ENCODE measurements around the gene SCN2B. TPM values are rescaled to one million over a fixed set of nuclear protein-coding genes. Genes with fewer than 3 reads are reported as not detected.
A peak's percentile ranks its signal among the peaks of the same experiment; 100 is the strongest.

Gene SCN2B
- total RNA-seq, 2 experiments from 2014 or later, result 0.06 to 0.10 TPM

DNA sequence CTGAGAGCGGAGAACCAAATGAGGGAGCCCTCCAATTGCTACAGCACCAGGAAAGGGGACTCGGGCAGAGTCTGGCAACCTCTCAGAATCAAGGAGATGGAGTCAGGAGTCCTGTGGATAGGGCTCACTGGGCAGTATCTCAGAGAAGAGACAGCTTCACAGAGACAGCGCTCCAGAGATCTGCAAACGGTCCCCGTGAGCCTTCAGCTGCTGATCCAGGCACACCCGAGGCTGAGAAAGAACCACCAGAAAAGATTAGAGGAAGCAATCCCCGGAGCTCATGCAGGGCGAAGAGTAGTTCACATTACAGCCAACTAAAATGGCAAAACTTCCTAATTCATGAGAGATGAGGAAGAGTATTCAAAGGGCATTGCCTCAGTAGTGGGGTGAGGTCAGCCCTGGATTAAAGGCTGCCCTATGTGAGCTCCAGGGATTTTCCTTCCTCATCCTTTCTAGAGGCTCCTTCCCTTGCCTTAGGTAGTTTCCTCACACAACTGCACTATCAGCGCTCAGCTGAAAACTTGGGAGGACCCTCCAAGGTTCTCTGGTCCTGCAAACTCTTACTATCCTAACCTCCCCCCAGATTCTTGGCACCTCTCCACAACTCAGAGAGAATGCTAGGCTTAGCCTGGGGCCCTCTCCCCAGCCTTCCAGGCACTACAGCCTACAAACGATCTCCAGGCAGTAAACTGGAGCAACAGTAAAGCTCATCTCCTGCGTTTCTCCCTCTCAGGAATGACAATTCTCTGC, 47.5 kb downstream of the SCN2B start:
- H2AFZ ChIP-seq (ENCODE audit: low read length), result no peak overlapping the region
- ChIA-PET POLR2A (no interaction called here), CTCF (ENCODE audit: unreplicated experiment) (no interaction called here)
- no peak overlapping the region for H3K27ac ChIP-seq (ENCODE audit: low read depth, low read length, poor library complexity, severe bottlenecking)
- no TSS peak for BruUV-seq (replicated peaks)
- no peaks in the 10 kb centered on the region for H3K79me2 ChIP-seq (ENCODE audit: insufficient read depth, low read depth, low read length)
- H3K9me3 ChIP-seq (ENCODE audit: low read length), result no peaks in the 10 kb centered on the region
- intact Hi-C loops (cut with micrococcal nuclease; ENCODE audit: unreplicated experiment), result no loop called here
- no peak for DNase-seq (ENCODE audit: low spot score)
- no peak overlapping the region for H3K4me3 ChIP-seq (ENCODE audit: low read depth, low read length, poor library complexity, severe bottlenecking)
- TF ChIP-seq, protein P1, sequence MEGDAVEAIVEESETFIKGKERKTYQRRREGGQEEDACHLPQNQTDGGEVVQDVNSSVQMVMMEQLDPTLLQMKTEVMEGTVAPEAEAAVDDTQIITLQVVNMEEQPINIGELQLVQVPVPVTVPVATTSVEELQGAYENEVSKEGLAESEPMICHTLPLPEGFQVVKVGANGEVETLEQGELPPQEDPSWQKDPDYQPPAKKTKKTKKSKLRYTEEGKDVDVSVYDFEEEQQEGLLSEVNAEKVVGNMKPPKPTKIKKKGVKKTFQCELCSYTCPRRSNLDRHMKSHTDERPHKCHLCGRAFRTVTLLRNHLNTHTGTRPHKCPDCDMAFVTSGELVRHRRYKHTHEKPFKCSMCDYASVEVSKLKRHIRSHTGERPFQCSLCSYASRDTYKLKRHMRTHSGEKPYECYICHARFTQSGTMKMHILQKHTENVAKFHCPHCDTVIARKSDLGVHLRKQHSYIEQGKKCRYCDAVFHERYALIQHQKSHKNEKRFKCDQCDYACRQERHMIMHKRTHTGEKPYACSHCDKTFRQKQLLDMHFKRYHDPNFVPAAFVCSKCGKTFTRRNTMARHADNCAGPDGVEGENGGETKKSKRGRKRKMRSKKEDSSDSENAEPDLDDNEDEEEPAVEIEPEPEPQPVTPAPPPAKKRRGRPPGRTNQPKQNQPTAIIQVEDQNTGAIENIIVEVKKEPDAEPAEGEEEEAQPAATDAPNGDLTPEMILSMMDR (conservative IDR thresholded peaks at IDR 0.05; ENCODE audit: low read length), result no peak
- TF ChIP-seq EZH2phosphoT487 (IDR thresholded peaks at IDR 0.05; ENCODE audit: borderline replicate concordance, low read depth, low read length), result no peak
- no peaks in the 10 kb centered on the region for H3K9me2 ChIP-seq (ENCODE audit: insufficient read depth, low read length)
- no peaks in the 10 kb centered on the region for H3K36me3 ChIP-seq (ENCODE audit: insufficient read depth, low read length)
- no peak overlapping the region for H3K4me2 ChIP-seq (ENCODE audit: low read length)
- H4K20me1 ChIP-seq (ENCODE audit: insufficient read depth, low read length), result no peaks in the 10 kb centered on the region
- H3K4me1 ChIP-seq (ENCODE audit: insufficient read depth, low read length, poor library complexity, severe bottlenecking), result no peaks in the 10 kb centered on the region

DNA sequence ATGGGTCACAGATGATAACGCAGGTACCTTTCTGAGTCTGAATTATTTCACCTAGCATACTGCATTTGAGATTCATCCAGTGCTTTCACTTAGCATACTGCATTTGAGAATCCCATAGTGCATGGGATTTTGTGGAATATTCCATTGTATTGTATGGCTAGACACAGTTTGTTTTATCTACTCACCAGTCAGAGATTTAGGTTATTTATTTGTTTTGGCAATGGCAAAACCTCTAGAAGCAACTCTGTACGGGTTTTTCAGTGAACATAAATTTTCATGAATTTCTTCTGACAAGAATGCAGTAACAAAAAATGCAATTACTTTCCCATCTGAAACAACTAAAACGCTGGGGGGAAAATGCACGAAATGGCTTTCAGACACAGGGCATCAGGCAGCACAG, 48.1 kb downstream of the SCN2B start:
- Histone ChIP-seq H3K4me1 (ENCODE audit: insufficient read depth, low read length, poor library complexity, severe bottlenecking) (no peaks in the 10 kb centered on the region), H3K4me2 (ENCODE audit: low read length) (no peak overlapping the region), H2AFZ (ENCODE audit: low read length) (no peak overlapping the region), H4K20me1 (ENCODE audit: insufficient read depth, low read length) (no peaks in the 10 kb centered on the region), H3K9me3 (ENCODE audit: low read length) (no peaks in the 10 kb centered on the region), H3K27ac (ENCODE audit: low read depth, low read length, poor library complexity, severe bottlenecking) (no peak overlapping the region), H3K36me3 (ENCODE audit: insufficient read depth, low read length) (no peaks in the 10 kb centered on the region), H3K4me3 (ENCODE audit: low read depth, low read length, poor library complexity, severe bottlenecking) (no peak overlapping the region), H3K79me2 (ENCODE audit: insufficient read depth, low read depth, low read length) (no peaks in the 10 kb centered on the region), H3K9me2 (ENCODE audit: insufficient read depth, low read length) (no peaks in the 10 kb centered on the region)
- ChIA-PET POLR2A (no interaction called here), CTCF (ENCODE audit: unreplicated experiment) (no interaction called here)
- no TSS peak for BruUV-seq (replicated peaks)
- intact Hi-C loops (cut with micrococcal nuclease; ENCODE audit: unreplicated experiment), result no loop called here
- no peak for DNase-seq (ENCODE audit: low spot score)
- no peak for TF ChIP-seq EZH2phosphoT487 (IDR thresholded peaks at IDR 0.05; ENCODE audit: borderline replicate concordance, low read depth, low read length)
- TF ChIP-seq, protein P1 (conservative IDR thresholded peaks at IDR 0.05; ENCODE audit: low read length), result no peak

DNA sequence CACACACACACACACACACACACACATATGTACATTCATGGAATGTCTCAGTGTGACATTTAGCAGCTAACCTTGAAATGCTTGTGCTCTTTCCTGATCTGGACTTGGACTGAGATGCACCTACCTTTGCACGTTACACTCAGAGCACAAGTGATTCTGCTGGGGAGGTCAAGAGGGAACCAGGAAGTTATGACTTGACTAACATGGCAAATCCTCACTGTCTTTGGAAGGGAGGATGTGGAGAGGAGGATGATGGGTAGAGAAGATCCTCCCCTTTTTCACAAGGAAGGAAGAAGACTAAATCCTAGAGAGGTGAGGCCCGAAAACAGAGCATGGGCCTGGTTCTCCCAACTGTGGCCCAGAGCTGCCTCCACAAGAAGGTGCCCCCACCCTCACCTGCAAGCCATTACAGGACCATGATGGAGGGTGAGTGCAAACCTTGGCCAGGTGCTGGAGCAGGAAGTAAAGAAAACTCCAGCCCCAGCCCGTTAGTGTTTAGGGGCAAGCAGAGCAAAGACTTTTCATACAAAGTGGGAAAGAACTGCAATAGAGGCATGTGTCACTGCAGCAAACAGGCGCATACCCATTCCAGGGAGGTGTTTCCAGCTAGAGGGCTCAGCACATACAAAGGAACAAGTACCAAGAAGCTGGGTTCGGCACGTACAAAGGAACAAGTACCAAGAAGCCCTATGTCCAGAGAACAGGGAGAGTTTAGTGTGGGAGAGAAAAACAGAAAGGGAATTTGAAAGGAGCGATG, 50.2 kb downstream of the SCN2B start:
- Histone ChIP-seq H4K20me1 (ENCODE audit: insufficient read depth, low read length) (no peaks in the 10 kb centered on the region), H3K9me2 (ENCODE audit: insufficient read depth, low read length) (no peaks in the 10 kb centered on the region), H3K36me3 (ENCODE audit: insufficient read depth, low read length) (no peaks in the 10 kb centered on the region), H3K9me3 (ENCODE audit: low read length) (no peaks in the 10 kb centered on the region), H3K4me2 (ENCODE audit: low read length) (no peak overlapping the region), H3K27ac (ENCODE audit: low read depth, low read length, poor library complexity, severe bottlenecking) (no peak overlapping the region), H3K4me1 (ENCODE audit: insufficient read depth, low read length, poor library complexity, severe bottlenecking) (no peaks in the 10 kb centered on the region), H3K4me3 (ENCODE audit: low read depth, low read length, poor library complexity, severe bottlenecking) (no peak overlapping the region), H2AFZ (ENCODE audit: low read length) (0 out of 2 replicates have a peak overlapping the region, but pooled peaks have one; percentile 17), H3K79me2 (ENCODE audit: insufficient read depth, low read depth, low read length) (no peaks in the 10 kb centered on the region)
- TF ChIP-seq, protein P1 (conservative IDR thresholded peaks at IDR 0.05; ENCODE audit: low read length), result no peak
- TF ChIP-seq EZH2phosphoT487 (IDR thresholded peaks at IDR 0.05; ENCODE audit: borderline replicate concordance, low read depth, low read length), result no peak
- POLR2A ChIA-PET, result no interaction called here
- no TSS peak for BruUV-seq (replicated peaks)
- intact Hi-C loops (cut with micrococcal nuclease; ENCODE audit: unreplicated experiment), result no loop called here
- DNase-seq (ENCODE audit: low spot score), result no peak
- CTCF ChIA-PET (ENCODE audit: unreplicated experiment), result interaction anchor here (0.5 to 0.6 kb wide), 2 partner anchors 90 to 1669 kb away, joined by 3 to 7 read pairs; no protein-coding TSS in a partner anchor
